GM18951 (cell line): ENCODE measurements around the gene HAND2.

Experiments
- POLR2A ChIP-seq: IDR thresholded peaks from 4 replicates; pipeline ENCODE4 v1.6.1; 2011; ENCODE audit warnings: mild to moderate bottlenecking; ENCODE audit not compliant: insufficient read length, insufficient read depth; ENCODE audit errors: extremely low read depth
- in situ Hi-C: fragments of 300-500 bp; cut with MboI; formaldehyde crosslinking; loops from one replicate; pipeline ENCODE4 v1.12.0; 2022; ENCODE audit warnings: low sequenced_read_pairs, mixed read lengths, inconsistent platforms; ENCODE audit not compliant: unreplicated experiment

HAND2 gene

GRCh38 chr4:173478201-173478912 is 51.7 kb downstream of the HAND2 start:
- TF ChIP-seq POLR2A = no peak
- in situ Hi-C loops = no loop called here

- in situ Hi-C loops = no loop called here
- no peak for TF ChIP-seq POLR2A
These were observed 53.0 kb downstream of the HAND2 start for GRCh38 chr4:173477016-173477415.
